Thymus (tissue), 2 donors: ENCODE measurements around the gene GRM5. TPM values are rescaled to one million over a fixed set of nuclear protein-coding genes. Genes with fewer than 3 reads are reported as not detected.

Experiments used
- polyA plus RNA-seq: library from polyadenylated mRNA; stranded (reverse); fragments of 200-250 nt; gene quantifications from one replicate; pipeline ENCODE4 v1.2.3, GENCODE V29; 2013
- total RNA-seq: library from RNA; stranded (reverse); fragments of 120-200 nt; gene quantifications from one replicate; pipeline ENCODE4 v1.2.4, GENCODE V29; 2013
- donor health status: healthy.

The GRM5 gene
- total and polyA plus RNA-seq, 2 donors = 0.05 TPM

Other genes with a start within 250 kb of the GRM5 start
- gene TYR, start 111.9 kb upstream of the GRM5 start, total RNA-seq = not detected
- 0.02 TPM for gene TYR, start 111.9 kb upstream of the GRM5 start, polyA plus RNA-seq